GM12878 (cell line): ENCODE results near the gene ZNF397.

Source experiments
- BHLHE40 ChIP-seq, 2 experiments: fragments of 450-650 bp in 1 of 2; IDR thresholded peaks; 2 replicates each; pipeline ENCODE4 v1.6.1; 2011 to 2017; ENCODE audit warnings: low read depth in 2 of 2, borderline replicate concordance in 1 of 2, improper control_type of control experiment in 1 of 2, low read length in 1 of 2, mild to moderate bottlenecking in 1 of 2
- CEBPB ChIP-seq, 2 experiments: fragments of 150-350 bp in 1 of 2; IDR thresholded peaks; 2 replicates each; pipeline ENCODE4 v1.6.1; 2012 to 2014; ENCODE audit warnings: low read depth in 2 of 2, low read length in 2 of 2, borderline replicate concordance in 1 of 2, inconsistent platforms in 1 of 2
- CTCF ChIP-seq, 3 experiments: IDR thresholded peaks in 2 of 3; conservative IDR thresholded peaks in 1 of 3; 2 replicates each; pipeline ENCODE4 v1.5.1; 2011; ENCODE audit warnings: low read depth in 3 of 3, low read length in 3 of 3, mild to moderate bottlenecking in 3 of 3, control low read depth in 2 of 3, moderate library complexity in 2 of 3, inconsistent platforms in 1 of 3, mixed read lengths in 1 of 3; ENCODE audit not compliant: control insufficient read depth in 2 of 3, insufficient read depth in 1 of 3; ENCODE audit errors: extremely low read depth in 1 of 3
- EP300 ChIP-seq, 2 experiments: fragments of 150-350 bp in 1 of 2; IDR thresholded peaks; 2 replicates each; pipeline ENCODE4 v1.6.1; 2011 to 2012; ENCODE audit warnings: low read depth in 2 of 2, low read length in 2 of 2, borderline replicate concordance in 1 of 2, improper control_type of control experiment in 1 of 2, inconsistent platforms in 1 of 2; ENCODE audit not compliant: control insufficient read depth in 1 of 2
- MAX ChIP-seq: IDR thresholded peaks from 2 replicates; pipeline ENCODE4 v1.6.1; 2012; ENCODE audit warnings: low read depth, low read length, improper control_type of control experiment
- PAX8 ChIP-seq: fragments of 450-650 bp; IDR thresholded peaks from 2 replicates; pipeline ENCODE4 v1.6.1; 2017; ENCODE audit warnings: mild to moderate bottlenecking, moderate library complexity
- RAD21 ChIP-seq: IDR thresholded peaks from 2 replicates; pipeline ENCODE4 v1.6.1; 2011; ENCODE audit warnings: mild to moderate bottlenecking, low read depth, low read length, moderate library complexity; ENCODE audit not compliant: insufficient read depth
- RCOR1 ChIP-seq: conservative IDR thresholded peaks from 2 replicates; pipeline ENCODE4 v1.6.1; 2012; ENCODE audit warnings: low read depth, low read length, improper control_type of control experiment
- SMC3 ChIP-seq: IDR thresholded peaks from 2 replicates; pipeline ENCODE4 v1.6.1; 2011; ENCODE audit warnings: low read length, improper control_type of control experiment, borderline replicate concordance

DNA sequence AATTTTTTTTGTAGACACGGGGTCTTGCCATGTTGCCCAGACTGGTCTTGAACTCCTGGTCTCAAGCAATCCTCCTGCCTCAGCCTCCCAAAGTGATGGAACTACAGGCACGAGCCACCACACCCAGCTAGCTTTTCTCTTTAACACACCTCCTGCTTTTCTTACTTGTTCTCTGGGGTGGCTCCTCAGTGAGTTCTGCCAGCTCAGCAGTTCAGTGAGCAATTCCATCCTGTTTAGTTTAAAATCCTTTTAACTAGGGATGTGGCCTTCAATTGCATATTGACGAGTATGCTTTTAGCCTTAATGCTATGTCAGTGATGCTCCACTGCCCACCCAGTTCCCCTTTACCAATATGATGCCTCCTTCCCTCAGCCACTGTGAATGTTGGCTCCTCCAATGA lies 16.1 kb downstream of the ZNF397 start:
- TF ChIP-seq CEBPB (IDR thresholded peaks at IDR 0.05; ENCODE audit: borderline replicate concordance in 1 of 2, low read depth in 2 of 2, low read length in 2 of 2), result no peak
- no peak for TF ChIP-seq PAX8
- no peak for TF ChIP-seq CTCF (IDR thresholded peaks at IDR 0.05 in 2 of 3, conservative IDR thresholded peaks at IDR 0.05 in 1 of 3; ENCODE audit: control insufficient read depth in 2 of 3, extremely low read depth in 1 of 3, insufficient read depth in 1 of 3, low read depth in 3 of 3, low read length in 3 of 3)
- TF ChIP-seq RAD21, result no peak
- no peak for TF ChIP-seq SMC3
- TF ChIP-seq EP300 (IDR thresholded peaks at IDR 0.05; ENCODE audit: borderline replicate concordance in 1 of 2, control insufficient read depth in 1 of 2, low read depth in 2 of 2, low read length in 2 of 2), result no peak
- no peak for TF ChIP-seq RCOR1
- TF ChIP-seq MAX, result no peak
- TF ChIP-seq BHLHE40 (IDR thresholded peaks at IDR 0.05; ENCODE audit: borderline replicate concordance in 1 of 2, low read depth in 2 of 2, low read length in 1 of 2), result no peak
